Endothelial cell of umbilical vein (primary cell): ENCODE results near the gene NAALAD2. TPM values are rescaled to one million over a fixed set of nuclear protein-coding genes. Genes with fewer than 3 reads are reported as not detected.

Experiments used
- BruUV-seq: library from RNA; stranded (reverse); fragments of 400-500 nt; replicated peaks from 2 replicates; lab custom pipeline; 2021; lab: Mats Ljungman, UMichigan
- CTCF ChIA-PET: fragments of 300-600, 350-600 bp; sonication (Branson Sonifier 250); formaldehyde crosslinking; loops from one replicate; lab custom pipeline; 2021; ENCODE audit warnings: antibody characterized with exemption, inconsistent platforms; lab: Charles Lee
- POLR2A ChIA-PET: fragments of 300-600, 350-600 bp; sonication (Branson Sonifier 250); formaldehyde crosslinking; loops from one replicate; lab custom pipeline; 2021; ENCODE audit warnings: antibody characterized with exemption, inconsistent platforms; lab: Charles Lee
- DNase-seq: peaks from one replicate; pipeline ENCODE4 v3.0.0-alpha.2; 2011; ENCODE audit warnings: low read depth, low spot score
- FAIRE-seq: peaks from 2 replicates; lab custom pipeline; 2011; peaks lifted over from hg19 to GRCh38; lab: Jason Lieb, UNC
- H2AFZ ChIP-seq: 2 replicates; pipeline ENCODE4 v1.6.0; 2012; ENCODE audit warnings: low read depth, low read length, control low read depth, inconsistent platforms
- H3K27ac ChIP-seq: 2 replicates; pipeline ENCODE4 v1.5.1; 2011; ENCODE audit warnings: low read depth, mild to moderate bottlenecking, control low read depth, low read length, moderate library complexity; ENCODE audit not compliant: insufficient read depth
- H3K27me3 ChIP-seq, 2 experiments: 2 replicates each; pipeline versions ENCODE4 v1.6.0 to v1.6.1; 2011; ENCODE audit warnings: low read length in 2 of 2, mixed read lengths in 1 of 2; ENCODE audit not compliant: control insufficient read depth in 2 of 2, insufficient read depth in 2 of 2
- H3K36me3 ChIP-seq, 2 experiments: 2 replicates in 1 of 2; 3 replicates in 1 of 2; pipeline ENCODE4 v1.5.1; 2011; ENCODE audit warnings: low read length in 2 of 2, mild to moderate bottlenecking in 1 of 2, moderate library complexity in 1 of 2; ENCODE audit not compliant: control insufficient read depth in 2 of 2, insufficient read depth in 2 of 2; ENCODE audit errors: extremely low read depth in 1 of 2
- H3K4me1 ChIP-seq: 3 replicates; pipeline ENCODE4 v1.5.1; 2011; ENCODE audit warnings: mild to moderate bottlenecking, low read length; ENCODE audit not compliant: control insufficient read depth, insufficient read depth; ENCODE audit errors: extremely low read depth
- H3K4me2 ChIP-seq: 2 replicates; pipeline ENCODE4 v1.6.1; 2011; ENCODE audit warnings: low read length, control low read depth, mixed read lengths; ENCODE audit not compliant: insufficient read depth
- H3K4me3 ChIP-seq, 3 experiments: fragments of 200-600 bp in 1 of 3; sonication (generic), shearing (Covaris generic) in 1 of 3; replicated peaks in 1 of 3; 2 replicates each; pipeline ENCODE4 v1.5.1; 2011 to 2016; ENCODE audit warnings: control low read depth in 3 of 3, low read length in 3 of 3, mild to moderate bottlenecking in 2 of 3, inconsistent platforms in 1 of 3, low read depth in 1 of 3, moderate library complexity in 1 of 3; ENCODE audit not compliant: insufficient read depth in 1 of 3
- H3K79me2 ChIP-seq: 2 replicates; pipeline ENCODE4 v1.6.0; 2012; ENCODE audit warnings: low read length, inconsistent platforms; ENCODE audit not compliant: control insufficient read depth, insufficient read depth
- H3K9ac ChIP-seq: replicated peaks from 2 replicates; pipeline ENCODE3; 2011; ENCODE audit warnings: low read length, control low read depth; ENCODE audit not compliant: insufficient read depth; ENCODE audit errors: extremely low read depth
- H3K9me1 ChIP-seq: replicated peaks from 3 replicates; pipeline ENCODE4 v1.6.0; 2011; ENCODE audit warnings: mild to moderate bottlenecking, low read length; ENCODE audit not compliant: control insufficient read depth, insufficient read depth; ENCODE audit errors: extremely low read depth
- H3K9me3 ChIP-seq: replicated peaks from 2 replicates; pipeline ENCODE4 v1.5.1; 2012; ENCODE audit warnings: low read length, inconsistent platforms; ENCODE audit not compliant: control insufficient read depth, insufficient read depth
- H4K20me1 ChIP-seq: replicated peaks from 2 replicates; pipeline ENCODE3; 2011; ENCODE audit warnings: mild to moderate bottlenecking, low read length; ENCODE audit not compliant: control insufficient read depth, insufficient read depth; ENCODE audit errors: extremely low read depth
- EZH2 ChIP-seq: IDR thresholded peaks from 2 replicates; pipeline ENCODE4 v1.6.1; 2012; ENCODE audit warnings: borderline replicate concordance, low read depth, mild to moderate bottlenecking, moderate library complexity, low read length, inconsistent platforms; ENCODE audit not compliant: severe bottlenecking
- FOS ChIP-seq: IDR thresholded peaks from 2 replicates; pipeline ENCODE4 v1.6.1; 2011; ENCODE audit warnings: mild to moderate bottlenecking, low read length, moderate library complexity, borderline replicate concordance; ENCODE audit not compliant: insufficient read depth
- GATA2 ChIP-seq: IDR thresholded peaks from 2 replicates; pipeline ENCODE4 v1.7.0; 2011; ENCODE audit warnings: low read depth, mild to moderate bottlenecking, moderate library complexity, mixed read lengths, low read length; ENCODE audit not compliant: insufficient read length, insufficient read depth
- JUN ChIP-seq: IDR thresholded peaks from 2 replicates; pipeline ENCODE4 v1.6.1; 2011; ENCODE audit warnings: borderline replicate concordance, low read depth; ENCODE audit not compliant: insufficient read length, insufficient read depth
- MYC ChIP-seq: IDR thresholded peaks from one replicate; pipeline ENCODE4 v1.6.1; 2011; ENCODE audit warnings: mild to moderate bottlenecking, low read depth, low read length
- POLR2A ChIP-seq: IDR thresholded peaks from 2 replicates; pipeline ENCODE4 v1.6.1; 2012; ENCODE audit warnings: low read depth, mild to moderate bottlenecking, control low read depth, low read length
- POLR2AphosphoS5 ChIP-seq: IDR thresholded peaks from 2 replicates; pipeline ENCODE4 v1.6.1; 2012; ENCODE audit warnings: low read depth, mild to moderate bottlenecking, control low read depth, low read length, moderate library complexity; ENCODE audit not compliant: insufficient read depth
- dilution Hi-C: fragments of 300-500 bp; cut with MboI; formaldehyde crosslinking; loops from one replicate; pipeline ENCODE4 v1.15.0; 2019; ENCODE audit warnings: low sequenced_read_pairs; ENCODE audit not compliant: extremely low pct_ligation_motif_present
- intact Hi-C: fragments of 100-400 bp; cut with micrococcal nuclease; formaldehyde crosslinking; loops from one replicate; pipeline ENCODE4 v1.10.0; 2022
- polyA plus RNA-seq, 4 experiments: library from polyadenylated mRNA; depleted of rRNA in 3 of 4; stranded (reverse) in 3 of 4; unstranded in 1 of 4; fragments of >200 nt; gene quantifications; 2 replicates each; pipeline versions ENCODE4 v1.2.1 to v1.2.3, GENCODE V29; 2011 to 2012; ENCODE audit warnings: missing spikeins in 1 of 4
- total RNA-seq: library from RNA; stranded (reverse); gene quantifications from 2 replicates; pipeline ENCODE4 v1.2.3, GENCODE V29; 2021
- TF ChIP-seq, protein P1 (sequence below): IDR thresholded peaks from 2 replicates; pipeline ENCODE4 v1.6.1; 2011; ENCODE audit not compliant: insufficient read depth, insufficient read length
- TF ChIP-seq, protein P2 (sequence below), 2 donors: IDR thresholded peaks; 1 replicate in 1 of 2; 2 replicates in 1 of 2; pipeline ENCODE4 v1.5.1; 2011; ENCODE audit warnings: low read length in 2 of 2, mild to moderate bottlenecking in 2 of 2, moderate library complexity in 2 of 2, control low read depth in 1 of 2, inconsistent platforms in 1 of 2, low read depth in 1 of 2; ENCODE audit not compliant: insufficient read depth in 1 of 2; ENCODE audit errors: extremely low read depth in 1 of 2

NAALAD2 gene
- total and polyA plus RNA-seq, 2 donors (not counting 3 experiments of a cell fraction or from before 2014, with no cell fraction given): 0.66 to 1.1 TPM

DNA sequence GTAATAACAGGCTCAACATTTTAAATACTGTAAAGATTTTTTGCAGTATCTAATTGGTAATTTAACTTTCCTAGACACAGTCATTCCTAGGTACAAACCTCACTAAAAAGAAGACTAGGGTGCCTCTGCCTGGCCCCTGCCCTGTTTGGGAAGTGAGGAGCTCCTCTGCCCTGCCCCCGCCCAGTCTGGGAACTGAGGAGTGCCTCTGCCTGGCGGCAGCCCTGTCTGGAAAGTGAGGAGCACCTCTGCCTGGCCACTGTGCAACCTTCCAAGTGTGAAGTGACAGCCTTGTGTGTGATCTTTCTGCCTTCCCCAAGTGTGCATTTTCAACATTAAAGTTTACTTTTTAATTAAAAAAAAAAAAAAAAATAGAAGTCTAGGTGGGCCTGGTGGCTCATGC is 84.1 kb downstream of the NAALAD2 start:
- FAIRE-seq (no peak), DNase-seq (no peak)
- intact Hi-C loops (no loop called here), dilution Hi-C loops (no loop called here)
- no peak overlapping the region for H3K9ac ChIP-seq
- no peak for TF ChIP-seq FOS
- TF ChIP-seq GATA2: no peak
- no peak for TF ChIP-seq JUN
- no peaks in the 10 kb centered on the region for H3K9me1 ChIP-seq
- H3K27ac ChIP-seq: no peak overlapping the region
- no peak overlapping the region for H3K4me3 ChIP-seq
- peaks cover 92% of the 10 kb centered on the region for H3K79me2 ChIP-seq
- H3K4me2 ChIP-seq: no peak overlapping the region
- peaks cover 0 to 10% of the 10 kb centered on the region in 2 experiments for H3K36me3 ChIP-seq
- peaks cover 21% of the 10 kb centered on the region for H3K4me1 ChIP-seq
- no peak overlapping the region for H2AFZ ChIP-seq
- ChIA-PET POLR2A (no interaction called here), CTCF (no interaction called here)
- H4K20me1 ChIP-seq: peaks cover 8% of the 10 kb centered on the region
- H3K9me3 ChIP-seq: no peaks in the 10 kb centered on the region
- BruUV-seq: no TSS peak
- H3K27me3 ChIP-seq: no peaks in the 10 kb centered on the region

DNA sequence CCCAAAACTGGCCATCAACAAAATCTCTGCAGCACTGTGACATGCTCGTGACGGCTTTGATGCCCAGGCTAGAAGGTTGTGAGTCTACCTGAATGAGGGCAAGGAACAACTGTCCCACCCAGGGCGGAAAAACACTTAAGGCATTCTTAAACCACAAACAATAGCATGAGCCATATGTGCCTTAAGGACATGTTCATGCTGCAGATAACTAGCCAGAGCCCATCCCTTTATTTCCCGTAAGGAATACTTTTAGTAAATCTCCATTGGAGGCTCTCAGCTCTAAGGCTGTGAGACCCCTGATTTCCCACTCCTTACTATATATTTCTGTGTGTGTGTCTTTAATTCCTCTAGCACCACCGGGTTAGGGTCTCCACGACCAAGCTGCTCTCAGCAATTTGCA is 85.0 kb downstream of the NAALAD2 start:
- H2AFZ ChIP-seq: no peak overlapping the region
- DNase-seq (no peak), FAIRE-seq (no peak)
- H3K9me1 ChIP-seq: no peaks in the 10 kb centered on the region
- TF ChIP-seq, protein P1, sequence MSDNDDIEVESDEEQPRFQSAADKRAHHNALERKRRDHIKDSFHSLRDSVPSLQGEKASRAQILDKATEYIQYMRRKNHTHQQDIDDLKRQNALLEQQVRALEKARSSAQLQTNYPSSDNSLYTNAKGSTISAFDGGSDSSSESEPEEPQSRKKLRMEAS: no peak
- TF ChIP-seq EZH2 (no peak), JUN (no peak), POLR2AphosphoS5 (no peak), GATA2 (no peak), POLR2A (no peak), FOS (no peak), MYC (no peak)
- TF ChIP-seq, protein P2, sequence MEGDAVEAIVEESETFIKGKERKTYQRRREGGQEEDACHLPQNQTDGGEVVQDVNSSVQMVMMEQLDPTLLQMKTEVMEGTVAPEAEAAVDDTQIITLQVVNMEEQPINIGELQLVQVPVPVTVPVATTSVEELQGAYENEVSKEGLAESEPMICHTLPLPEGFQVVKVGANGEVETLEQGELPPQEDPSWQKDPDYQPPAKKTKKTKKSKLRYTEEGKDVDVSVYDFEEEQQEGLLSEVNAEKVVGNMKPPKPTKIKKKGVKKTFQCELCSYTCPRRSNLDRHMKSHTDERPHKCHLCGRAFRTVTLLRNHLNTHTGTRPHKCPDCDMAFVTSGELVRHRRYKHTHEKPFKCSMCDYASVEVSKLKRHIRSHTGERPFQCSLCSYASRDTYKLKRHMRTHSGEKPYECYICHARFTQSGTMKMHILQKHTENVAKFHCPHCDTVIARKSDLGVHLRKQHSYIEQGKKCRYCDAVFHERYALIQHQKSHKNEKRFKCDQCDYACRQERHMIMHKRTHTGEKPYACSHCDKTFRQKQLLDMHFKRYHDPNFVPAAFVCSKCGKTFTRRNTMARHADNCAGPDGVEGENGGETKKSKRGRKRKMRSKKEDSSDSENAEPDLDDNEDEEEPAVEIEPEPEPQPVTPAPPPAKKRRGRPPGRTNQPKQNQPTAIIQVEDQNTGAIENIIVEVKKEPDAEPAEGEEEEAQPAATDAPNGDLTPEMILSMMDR (IDR thresholded peaks at IDR 0.05; ENCODE audit: extremely low read depth in 1 of 2, insufficient read depth in 1 of 2, low read depth in 1 of 2, low read length in 2 of 2): no peak
- H3K79me2 ChIP-seq: peaks cover 86% of the 10 kb centered on the region
- no peak overlapping the region for H3K4me3 ChIP-seq
- intact Hi-C loops: no loop called here
- no peak overlapping the region for H3K27ac ChIP-seq
- peaks cover 8% of the 10 kb centered on the region for H4K20me1 ChIP-seq
- H3K9ac ChIP-seq: no peak overlapping the region
- BruUV-seq: no TSS peak
- dilution Hi-C loops: no loop called here
- H3K4me2 ChIP-seq: no peak overlapping the region
- H3K4me1 ChIP-seq: peaks cover 25% of the 10 kb centered on the region
- CTCF ChIA-PET: interaction anchor here (0.7 kb wide), 1 partner anchor 10 kb away, joined by 3 read pairs; no protein-coding TSS in a partner anchor
- no peaks in the 10 kb centered on the region for H3K27me3 ChIP-seq
- H3K36me3 ChIP-seq: peaks cover 0 to 9% of the 10 kb centered on the region in 2 experiments
- POLR2A ChIA-PET: no interaction called here
- H3K9me3 ChIP-seq: no peaks in the 10 kb centered on the region
